Fibroblast of lung (primary cell): ENCODE measurements around the gene GFY.

Source experiments
- EZH2 ChIP-seq: IDR thresholded peaks from 2 replicates; pipeline ENCODE4 v1.5.1; 2012; ENCODE audit warnings: low read length, control low read depth, mild to moderate bottlenecking; ENCODE audit errors: missing control alignments
- TF ChIP-seq, protein P1 (sequence below), 2 donors: IDR thresholded peaks in 1 of 2; conservative IDR thresholded peaks in 1 of 2; 1 replicate in 1 of 2; 2 replicates in 1 of 2; pipeline ENCODE4 v1.5.1; 2011 to 2012; ENCODE audit warnings: low read length in 2 of 2, control low read depth in 1 of 2, inconsistent platforms in 1 of 2, low read depth in 1 of 2, mild to moderate bottlenecking in 1 of 2

- TF ChIP-seq, protein P1, sequence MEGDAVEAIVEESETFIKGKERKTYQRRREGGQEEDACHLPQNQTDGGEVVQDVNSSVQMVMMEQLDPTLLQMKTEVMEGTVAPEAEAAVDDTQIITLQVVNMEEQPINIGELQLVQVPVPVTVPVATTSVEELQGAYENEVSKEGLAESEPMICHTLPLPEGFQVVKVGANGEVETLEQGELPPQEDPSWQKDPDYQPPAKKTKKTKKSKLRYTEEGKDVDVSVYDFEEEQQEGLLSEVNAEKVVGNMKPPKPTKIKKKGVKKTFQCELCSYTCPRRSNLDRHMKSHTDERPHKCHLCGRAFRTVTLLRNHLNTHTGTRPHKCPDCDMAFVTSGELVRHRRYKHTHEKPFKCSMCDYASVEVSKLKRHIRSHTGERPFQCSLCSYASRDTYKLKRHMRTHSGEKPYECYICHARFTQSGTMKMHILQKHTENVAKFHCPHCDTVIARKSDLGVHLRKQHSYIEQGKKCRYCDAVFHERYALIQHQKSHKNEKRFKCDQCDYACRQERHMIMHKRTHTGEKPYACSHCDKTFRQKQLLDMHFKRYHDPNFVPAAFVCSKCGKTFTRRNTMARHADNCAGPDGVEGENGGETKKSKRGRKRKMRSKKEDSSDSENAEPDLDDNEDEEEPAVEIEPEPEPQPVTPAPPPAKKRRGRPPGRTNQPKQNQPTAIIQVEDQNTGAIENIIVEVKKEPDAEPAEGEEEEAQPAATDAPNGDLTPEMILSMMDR (conservative IDR thresholded peaks at IDR 0.05 in 1 of 2, IDR thresholded peaks at IDR 0.05 in 1 of 2; ENCODE audit: low read depth in 1 of 2, low read length in 2 of 2): no peak
- TF ChIP-seq EZH2: peak; percentile 94
These were observed 2.6 kb upstream of the GFY start for GRCh38 chr19:49422407-49423070.
